GM12891 (cell line): ENCODE results near the gene P2RY13.
A peak's percentile ranks its signal among the peaks of the same experiment; 100 is the strongest.

ENCODE experiments used
- DNase-seq: peaks from one replicate; pipeline ENCODE4 v3.0.0; 2011; ENCODE audit warnings: low spot score; ENCODE audit not compliant: insufficient read length
- FAIRE-seq: peaks from 2 replicates; lab custom pipeline; 2011; peaks lifted over from hg19 to GRCh38; lab: Jason Lieb, UNC
- PAX5 ChIP-seq: IDR thresholded peaks from 2 replicates; pipeline ENCODE4 v1.6.1; 2011; ENCODE audit warnings: low read length, moderate library complexity, mild to moderate bottlenecking; ENCODE audit not compliant: insufficient read depth, severe bottlenecking
- POLR2A ChIP-seq: IDR thresholded peaks from 2 replicates; pipeline ENCODE4 v1.6.1; 2011; ENCODE audit warnings: low read depth, low read length, control low read depth
- POLR2AphosphoS5 ChIP-seq: IDR thresholded peaks from 2 replicates; pipeline ENCODE4 v1.6.1; 2011; ENCODE audit warnings: low read depth, low read length, control low read depth
- POU2F2 ChIP-seq: IDR thresholded peaks from 2 replicates; pipeline ENCODE4 v1.6.1; 2011; ENCODE audit warnings: low read depth, mild to moderate bottlenecking, control low read depth, low read length, moderate library complexity
- SPI1 ChIP-seq: IDR thresholded peaks from 2 replicates; pipeline ENCODE4 v1.6.1; 2011; ENCODE audit warnings: low read depth, low read length, control low read depth
- TAF1 ChIP-seq: IDR thresholded peaks from 2 replicates; pipeline ENCODE4 v1.6.1; 2011; ENCODE audit warnings: low read depth, low read length, control low read depth

Gene P2RY13

GRCh38 chr3:151321526-151321925 is 7.8 kb downstream of the P2RY13 start:
- DNase-seq (no peak), FAIRE-seq (no peak)
- TF ChIP-seq POLR2A (no peak), TAF1 (no peak), SPI1 (no peak), POLR2AphosphoS5 (no peak), PAX5 (no peak), POU2F2 (no peak)

DNA sequence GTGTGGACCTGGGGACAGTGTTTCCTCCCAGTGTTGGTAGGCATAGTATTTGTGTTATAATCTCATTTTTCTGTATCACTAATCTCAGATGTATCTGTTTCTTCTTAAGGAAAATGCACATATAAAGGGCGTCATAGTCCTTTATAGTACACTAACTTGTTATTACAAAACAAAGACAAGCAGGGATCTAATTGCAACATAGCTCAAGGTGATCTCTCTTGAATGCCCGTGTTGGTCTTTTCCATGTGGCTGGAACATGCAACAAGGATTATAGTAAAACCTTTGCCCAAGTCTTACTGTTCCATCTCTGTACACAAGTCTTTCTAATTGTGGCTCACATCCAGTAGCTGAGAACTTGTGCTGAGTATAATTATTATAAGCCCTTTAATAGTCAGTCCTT is 9.2 kb downstream of the P2RY13 start:
- FAIRE-seq (no peak), DNase-seq (no peak)
- TF ChIP-seq POLR2A: no peak
- no peak for TF ChIP-seq POLR2AphosphoS5
- no peak for TF ChIP-seq PAX5
- TF ChIP-seq SPI1: no peak
- no peak for TF ChIP-seq TAF1
- no peak for TF ChIP-seq POU2F2

DNA sequence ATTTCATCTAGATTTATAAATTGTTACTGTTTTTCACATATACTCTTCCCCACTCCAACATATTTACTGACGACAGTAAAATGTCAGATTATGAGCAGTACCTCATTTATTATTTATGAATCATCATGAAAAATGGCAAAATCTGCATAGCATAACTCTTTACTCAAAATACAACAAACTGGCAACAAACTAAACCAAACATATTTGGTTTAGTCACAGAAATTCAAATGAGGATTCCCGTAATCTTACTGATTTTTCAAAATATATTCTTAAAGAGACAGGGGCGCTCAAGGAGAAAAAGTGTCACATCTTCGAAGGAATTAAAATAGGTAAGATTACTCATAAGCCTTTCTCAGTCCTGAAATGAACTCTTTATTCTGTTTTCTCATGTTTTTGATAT is 9.7 kb downstream of the P2RY13 start:
- no peak for TF ChIP-seq PAX5
- TF ChIP-seq POU2F2: no peak
- TF ChIP-seq POLR2AphosphoS5: no peak
- DNase-seq (no peak), FAIRE-seq (no peak)

DNA sequence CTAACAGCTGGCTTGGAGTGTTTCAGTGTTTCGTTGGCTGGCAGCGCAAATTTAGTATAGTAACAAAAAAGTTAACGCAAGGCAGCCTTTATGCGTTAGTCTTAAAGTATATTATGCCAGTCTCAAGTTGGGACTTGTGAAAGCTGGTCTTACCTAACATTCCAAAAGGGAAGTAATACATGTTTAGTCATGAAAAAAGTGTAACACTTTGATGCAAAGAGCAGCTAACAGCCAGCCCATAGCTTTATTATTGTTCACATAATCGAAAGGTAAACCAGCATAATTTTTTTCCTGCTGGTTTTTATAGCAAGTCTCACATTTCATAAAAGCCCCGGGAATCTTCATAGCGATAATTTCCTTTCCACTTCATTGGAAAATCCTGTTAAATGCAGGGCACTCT is 10.4 kb downstream of the P2RY13 start:
- FAIRE-seq: no peak
- no peak for DNase-seq
- no peak for TF ChIP-seq TAF1

DNA sequence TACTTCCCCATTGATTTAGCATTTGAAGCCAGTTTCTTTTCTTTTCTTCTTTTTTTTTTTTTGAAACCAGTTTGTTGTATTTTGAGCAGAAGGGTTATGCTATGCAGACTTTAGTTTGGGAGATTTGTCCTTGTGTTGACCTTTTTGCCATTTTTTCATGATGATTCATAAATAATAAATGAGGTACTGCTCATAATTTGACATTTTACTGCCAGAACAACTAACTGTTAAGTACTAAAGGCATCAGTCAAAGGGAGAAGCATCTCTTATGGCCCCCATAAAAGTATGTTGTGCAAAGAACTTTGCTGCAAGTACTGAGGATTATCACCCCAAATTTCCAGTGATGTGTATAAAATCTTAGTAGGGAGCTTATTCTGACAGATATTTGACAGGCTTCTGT is 11.0 kb downstream of the P2RY13 start:
- FAIRE-seq: no peak
- no peak for TF ChIP-seq POLR2AphosphoS5
- no peak for TF ChIP-seq PAX5
- no peak for TF ChIP-seq POU2F2
- TF ChIP-seq SPI1: no peak
- no peak for TF ChIP-seq TAF1
- TF ChIP-seq POLR2A: no peak
- DNase-seq: no peak

DNA sequence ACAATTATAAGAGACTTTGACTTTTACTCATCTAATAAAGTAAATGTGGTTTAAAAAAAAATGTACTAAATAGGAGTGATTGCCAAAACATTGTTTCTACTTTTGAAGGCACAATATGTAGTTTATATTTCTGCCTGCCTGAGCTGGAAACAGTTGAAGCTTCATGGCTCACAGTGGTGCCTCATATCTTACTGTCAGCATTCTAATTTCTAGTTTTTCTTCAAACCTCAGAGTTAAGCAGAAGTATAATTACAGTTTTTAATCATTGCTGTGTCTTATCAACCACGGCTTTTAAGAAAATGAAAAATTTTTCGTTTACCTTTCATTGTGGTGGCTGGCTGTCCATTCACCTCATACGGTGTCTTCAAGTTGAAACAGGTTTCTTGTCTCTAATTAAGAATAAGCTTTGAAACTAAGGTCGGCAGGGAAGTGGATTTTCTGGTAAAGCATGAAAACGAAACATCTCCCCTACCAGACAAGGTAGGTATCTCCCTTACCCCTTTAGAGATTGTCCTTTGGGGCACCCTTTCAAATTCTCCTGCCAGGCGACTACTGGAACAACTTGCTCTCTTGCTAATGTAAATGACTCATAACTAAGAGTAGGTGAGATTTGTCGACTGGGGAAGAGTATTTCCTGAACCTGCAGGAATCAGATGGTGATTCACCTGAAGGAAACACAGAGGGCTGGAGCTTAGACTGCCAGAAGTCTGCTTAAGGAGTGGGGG is 12.9 kb downstream of the P2RY13 start, which contains the start of gene GPR87:
GPR87 (minus strand) TSS at position 554 of the 725 bp plus-strand sequence. CDS start 16,720 bp downstream, outside the sequence.
- DNase-seq (no peak), FAIRE-seq (peak; percentile 58)
- TF ChIP-seq PAX5 (no peak), SPI1 (no peak), TAF1 (no peak), POLR2A (no peak), POU2F2 (no peak), POLR2AphosphoS5 (no peak)

- no peak for TF ChIP-seq PAX5
- no peak for TF ChIP-seq TAF1
- no peak for TF ChIP-seq POU2F2
- no peak for TF ChIP-seq POLR2AphosphoS5
- no peak for TF ChIP-seq SPI1
- no peak for TF ChIP-seq POLR2A
- DNase-seq: no peak
- no peak for FAIRE-seq
Observed at GRCh38 chr3:151315846-151316245, 13.5 kb downstream of the P2RY13 start.

DNA sequence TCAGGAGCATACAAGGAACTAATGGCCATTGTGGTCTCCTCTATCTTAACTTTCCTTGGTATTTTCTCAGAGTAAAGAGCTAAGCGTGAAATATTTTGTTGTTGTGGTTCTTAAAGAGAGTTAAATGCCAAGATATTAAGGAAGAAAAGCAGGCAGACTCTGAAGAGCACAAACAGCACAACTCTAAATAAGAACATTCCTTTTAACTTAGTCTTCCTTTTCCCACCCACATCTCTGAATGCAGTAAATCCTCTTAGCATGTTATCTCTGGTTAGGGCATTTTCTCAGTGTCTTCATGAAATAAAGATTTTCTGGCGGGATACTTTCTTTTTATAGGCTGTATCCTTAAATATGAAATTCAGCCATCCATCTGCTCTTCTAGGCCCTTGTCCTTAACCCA is 14.2 kb downstream of the P2RY13 start:
- FAIRE-seq: no peak
- TF ChIP-seq POLR2A (no peak), POU2F2 (no peak), PAX5 (no peak), SPI1 (no peak)
- no peak for DNase-seq

DNA sequence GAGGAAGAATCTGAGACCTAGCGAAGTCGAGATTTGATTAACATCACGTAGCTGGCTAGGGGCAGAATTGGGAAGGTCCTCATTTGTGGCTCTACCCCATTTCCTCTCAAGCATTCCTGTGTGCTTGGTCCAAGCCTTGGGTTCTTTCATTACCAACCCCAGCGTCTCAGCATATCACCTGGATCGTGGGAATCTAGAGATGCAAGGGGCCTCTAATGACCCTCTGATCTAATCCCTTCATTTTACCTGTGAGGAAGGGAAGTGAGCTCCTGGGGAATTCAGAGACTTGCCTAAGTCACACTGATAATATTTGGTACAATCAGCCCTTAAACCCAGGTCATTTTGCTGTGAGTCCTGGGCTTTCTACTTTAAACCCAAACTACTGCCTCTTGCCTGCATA is 14.8 kb downstream of the P2RY13 start:
- DNase-seq (no peak), FAIRE-seq (no peak)
- TF ChIP-seq POLR2AphosphoS5 (no peak), POLR2A (no peak), PAX5 (no peak), POU2F2 (no peak), SPI1 (no peak), TAF1 (no peak)

GRCh38 chr3:151314137-151314536 is 15.2 kb downstream of the P2RY13 start:
- no peak for TF ChIP-seq TAF1
- no peak for FAIRE-seq
- DNase-seq: no peak
